GM23338 (cell line): ENCODE measurements around the gene MINK1. TPM values are rescaled to one million over a fixed set of nuclear protein-coding genes. Genes with fewer than 3 reads are reported as not detected.

Experiments used
- ATAC-seq: fragments of 200-7000 bp; cut with Tn5 transposase; 3 replicates; pipeline ENCODE4 v1.9.1; 2020
- DNase-seq: peaks from one replicate; pipeline ENCODE4 v3.0.0-alpha.2; 2015; ENCODE audit warnings: low spot score
- H2AFZ ChIP-seq: fragments of 200-600 bp; sonication (generic); 2 replicates; pipeline ENCODE4 v1.8.0; 2016; ENCODE audit warnings: antibody characterized with exemption, mild to moderate bottlenecking, moderate library complexity
- H3F3A ChIP-seq: fragments of 200-600 bp; sonication (generic); replicated peaks from 2 replicates; pipeline ENCODE4 v1.8.0; 2017; ENCODE audit warnings: antibody characterized with exemption, mixed run types, low read depth
- H3K27ac ChIP-seq: fragments of 200-600 bp; sonication (generic); 2 replicates; pipeline ENCODE4 v1.6.1; 2016; ENCODE audit warnings: low read depth
- H3K27me3 ChIP-seq: fragments of 200-600 bp; sonication (generic); 2 replicates; pipeline ENCODE4 v1.8.0; 2016; ENCODE audit warnings: mild to moderate bottlenecking, mixed run types, moderate library complexity; ENCODE audit not compliant: insufficient read depth
- H3K36me3 ChIP-seq: fragments of 200-600 bp; sonication (generic); 2 replicates; pipeline ENCODE4 v1.8.0; 2016; ENCODE audit warnings: mild to moderate bottlenecking; ENCODE audit not compliant: insufficient read depth
- H3K4me1 ChIP-seq: fragments of 200-600 bp; sonication (generic); 2 replicates; pipeline ENCODE4 v1.8.0; 2016; ENCODE audit warnings: mild to moderate bottlenecking, moderate library complexity; ENCODE audit not compliant: insufficient read depth
- H3K4me2 ChIP-seq: fragments of 200-600 bp; sonication (generic); 2 replicates; pipeline ENCODE4 v1.7.1; 2017; ENCODE audit warnings: mixed run types
- H3K4me3 ChIP-seq: fragments of 200-600 bp; sonication (generic); 2 replicates; pipeline ENCODE4 v1.6.1; 2016; ENCODE audit warnings: mixed run types
- H3K79me2 ChIP-seq: fragments of 200-600 bp; sonication (generic); replicated peaks from 2 replicates; pipeline ENCODE4 v1.8.0; 2017; ENCODE audit warnings: mild to moderate bottlenecking; ENCODE audit not compliant: insufficient read depth
- H3K9me2 ChIP-seq: fragments of 200-600 bp; sonication (generic); 2 replicates; pipeline ENCODE4 v1.8.0; 2017; ENCODE audit not compliant: insufficient read depth
- H4K20me1 ChIP-seq: fragments of 200-600 bp; sonication (generic); replicated peaks from 2 replicates; pipeline ENCODE4 v1.8.0; 2017; ENCODE audit warnings: mild to moderate bottlenecking; ENCODE audit not compliant: insufficient read depth
- H3K27ac Mint-ChIP-seq: 2 replicates; pipeline ENCODE4 v1.8.0; 2020; ENCODE audit warnings: inconsistent platforms, mild to moderate bottlenecking, moderate library complexity, mixed read lengths
- H3K27me3 Mint-ChIP-seq: 3 replicates; pipeline ENCODE4 v1.8.0; 2022; ENCODE audit warnings: low read depth, mild to moderate bottlenecking, moderate library complexity, mixed read lengths, inconsistent platforms; ENCODE audit not compliant: insufficient read depth, poor library complexity
- H3K36me3 Mint-ChIP-seq: 3 replicates; pipeline ENCODE4 v1.8.0; 2021; ENCODE audit warnings: low read depth, mild to moderate bottlenecking, inconsistent platforms, moderate library complexity, mixed read lengths
- H3K4me1 Mint-ChIP-seq: 3 replicates; pipeline ENCODE4 v1.8.0; 2020; ENCODE audit warnings: mild to moderate bottlenecking, inconsistent platforms, mixed read lengths
- H3K4me3 Mint-ChIP-seq: 3 replicates; pipeline ENCODE4 v1.8.0; 2021; ENCODE audit warnings: moderate library complexity, mild to moderate bottlenecking, inconsistent platforms, mixed read lengths
- H3K9me3 Mint-ChIP-seq: 3 replicates; pipeline ENCODE4 v1.8.0; 2020; ENCODE audit warnings: moderate library complexity, mild to moderate bottlenecking, inconsistent platforms, mixed read lengths
- CTCF ChIP-seq, 2 experiments: fragments of 200-600 bp in 1 of 2; sonication (generic) in 1 of 2; conservative IDR thresholded peaks; 2 replicates each; pipeline versions ENCODE4 v1.5.1 to v1.6.1; 2016 to 2017; ENCODE audit warnings: antibody characterized with exemption in 2 of 2, low read depth in 2 of 2, mild to moderate bottlenecking in 2 of 2, moderate library complexity in 1 of 2
- EZH2 ChIP-seq: fragments of 200-600 bp; sonication (generic); IDR thresholded peaks from one replicate; pipeline ENCODE4 v1.8.0; 2017; ENCODE audit warnings: antibody characterized with exemption, mild to moderate bottlenecking, low read depth; ENCODE audit not compliant: unreplicated experiment
- EZH2phosphoT487 ChIP-seq: fragments of 200-600 bp; sonication (generic); IDR thresholded peaks from one replicate; pipeline ENCODE4 v1.8.1; 2018; ENCODE audit warnings: antibody characterized with exemption; ENCODE audit not compliant: unreplicated experiment
- POLR2AphosphoS5 ChIP-seq: IDR thresholded peaks from 2 replicates; pipeline ENCODE4 v1.6.1; 2016; ENCODE audit warnings: antibody characterized with exemption, low read depth
- polyA plus RNA-seq: library from polyadenylated mRNA; unstranded; fragments of >200 nt; fragmentation: Nextera tagmentation; extraction: Ambion mirVana; gene quantifications from 2 replicates; pipeline ENCODE4 v1.2.1, GENCODE V29; 2016
- total RNA-seq: library from RNA; depleted of rRNA; stranded (reverse); fragments of >200 nt; shearing (Covaris generic); gene quantifications from 2 replicates; pipeline ENCODE4 v1.2.3, GENCODE V29; 2014
- TF ChIP-seq, protein P1 (sequence below): IDR thresholded peaks from one replicate; pipeline ENCODE4 v1.6.1; 2018; ENCODE audit warnings: antibody characterized with exemption; ENCODE audit not compliant: unreplicated experiment

The MINK1 gene
- total and polyA plus RNA-seq, 2 experiments from 2014 or later, result 17.3 to 54.9 TPM

- Histone ChIP-seq H3K79me2 (peaks cover 11% of the 10 kb centered on the region), H3K27me3 (no peaks in the 10 kb centered on the region), H3K4me3 (no peak overlapping the region), H3K4me2 (no peak overlapping the region), H3K4me1 (peaks cover 8% of the 10 kb centered on the region), H4K20me1 (no peaks in the 10 kb centered on the region), H3K36me3 (no peaks in the 10 kb centered on the region; the same call in 1 of the 2 replicates), H3K9me2 (no peaks in the 10 kb centered on the region), H3K27ac (peak overlapping the region; percentile 45; the same call in 1 of the 2 replicates), H3F3A (peaks cover 11% of the 10 kb centered on the region), H2AFZ (no peak overlapping the region)
- TF ChIP-seq EZH2phosphoT487 (no peak), POLR2AphosphoS5 (peak; percentile 42; the same call in 1 of the 2 replicates), CTCF (conservative IDR thresholded peaks at IDR 0.05; ENCODE audit: low read depth in 2 of 2) (peak; percentile 43 to 59)
- TF ChIP-seq, protein P1, sequence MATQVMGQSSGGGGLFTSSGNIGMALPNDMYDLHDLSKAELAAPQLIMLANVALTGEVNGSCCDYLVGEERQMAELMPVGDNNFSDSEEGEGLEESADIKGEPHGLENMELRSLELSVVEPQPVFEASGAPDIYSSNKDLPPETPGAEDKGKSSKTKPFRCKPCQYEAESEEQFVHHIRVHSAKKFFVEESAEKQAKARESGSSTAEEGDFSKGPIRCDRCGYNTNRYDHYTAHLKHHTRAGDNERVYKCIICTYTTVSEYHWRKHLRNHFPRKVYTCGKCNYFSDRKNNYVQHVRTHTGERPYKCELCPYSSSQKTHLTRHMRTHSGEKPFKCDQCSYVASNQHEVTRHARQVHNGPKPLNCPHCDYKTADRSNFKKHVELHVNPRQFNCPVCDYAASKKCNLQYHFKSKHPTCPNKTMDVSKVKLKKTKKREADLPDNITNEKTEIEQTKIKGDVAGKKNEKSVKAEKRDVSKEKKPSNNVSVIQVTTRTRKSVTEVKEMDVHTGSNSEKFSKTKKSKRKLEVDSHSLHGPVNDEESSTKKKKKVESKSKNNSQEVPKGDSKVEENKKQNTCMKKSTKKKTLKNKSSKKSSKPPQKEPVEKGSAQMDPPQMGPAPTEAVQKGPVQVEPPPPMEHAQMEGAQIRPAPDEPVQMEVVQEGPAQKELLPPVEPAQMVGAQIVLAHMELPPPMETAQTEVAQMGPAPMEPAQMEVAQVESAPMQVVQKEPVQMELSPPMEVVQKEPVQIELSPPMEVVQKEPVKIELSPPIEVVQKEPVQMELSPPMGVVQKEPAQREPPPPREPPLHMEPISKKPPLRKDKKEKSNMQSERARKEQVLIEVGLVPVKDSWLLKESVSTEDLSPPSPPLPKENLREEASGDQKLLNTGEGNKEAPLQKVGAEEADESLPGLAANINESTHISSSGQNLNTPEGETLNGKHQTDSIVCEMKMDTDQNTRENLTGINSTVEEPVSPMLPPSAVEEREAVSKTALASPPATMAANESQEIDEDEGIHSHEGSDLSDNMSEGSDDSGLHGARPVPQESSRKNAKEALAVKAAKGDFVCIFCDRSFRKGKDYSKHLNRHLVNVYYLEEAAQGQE, result peak; percentile 4
- ATAC-seq (peak; percentile 87), DNase-seq (peak; percentile 70)
- H3K36me3 Mint-ChIP-seq, result peaks cover 42% of the 10 kb centered on the region
- peaks cover 26% of the 10 kb centered on the region for H3K4me1 Mint-ChIP-seq
- H3K9me3 Mint-ChIP-seq, result no peaks in the 10 kb centered on the region
- no peak overlapping the region for H3K4me3 Mint-ChIP-seq
- H3K27ac Mint-ChIP-seq, result no peak overlapping the region
- peaks cover 10% of the 10 kb centered on the region for H3K27me3 Mint-ChIP-seq
Observed at GRCh38 chr17:4934173-4934979, 101.2 kb downstream of the MINK1 start.

GRCh38 chr17:4935650-4936049 is 102.5 kb downstream of the MINK1 start:
- TF ChIP-seq EZH2, result no peak
- Histone ChIP-seq H3K4me1 (peaks cover 8% of the 10 kb centered on the region), H3F3A (peaks cover 12% of the 10 kb centered on the region), H3K27me3 (no peaks in the 10 kb centered on the region), H3K4me2 (no peak overlapping the region), H3K79me2 (peaks cover 12% of the 10 kb centered on the region), H3K36me3 (no peaks in the 10 kb centered on the region; the same call in 1 of the 2 replicates), H3K4me3 (no peak overlapping the region), H4K20me1 (no peaks in the 10 kb centered on the region), H3K27ac (no peak overlapping the region), H2AFZ (no peak overlapping the region), H3K9me2 (no peaks in the 10 kb centered on the region)
- Mint-ChIP-seq H3K27me3 (peaks cover 17% of the 10 kb centered on the region), H3K27ac (no peak overlapping the region), H3K9me3 (no peaks in the 10 kb centered on the region), H3K4me3 (no peak overlapping the region), H3K4me1 (peaks cover 26% of the 10 kb centered on the region), H3K36me3 (peaks cover 49% of the 10 kb centered on the region)
- ATAC-seq (no peak), DNase-seq (no peak)
